Natural killer cell (primary cell): ENCODE measurements around the gene TCFL5. TPM values are rescaled to one million over a fixed set of nuclear protein-coding genes. Genes with fewer than 3 reads are reported as not detected.

Experiments
- ATAC-seq, 3 donors: fragments of 150-1000 bp in 2 of 3; fragments of 200-7000 bp in 1 of 3; cut with Tn5 transposase; 1 replicate in 1 of 3; 2 replicates in 2 of 3; pipeline ENCODE4 v1.10.0; 2021; ENCODE audit warnings: mild to moderate bottlenecking in 2 of 3, moderate library complexity in 2 of 3
- DNase-seq, 2 donors: peaks; one replicate each; pipeline versions ENCODE4 v3.0.0 to v3.0.0-alpha.2; 2013 to 2021; ENCODE audit warnings: mixed read lengths in 1 of 2
- H3K27ac ChIP-seq: one replicate; pipeline ENCODE4 v1.5.1; 2013; ENCODE audit warnings: mild to moderate bottlenecking, low read length
- H3K27me3 ChIP-seq: one replicate; pipeline ENCODE4 v1.6.1; 2013; ENCODE audit warnings: low read length; ENCODE audit not compliant: control insufficient read depth, insufficient read depth
- H3K36me3 ChIP-seq: one replicate; pipeline ENCODE4 v1.6.1; 2013; ENCODE audit warnings: low read length; ENCODE audit not compliant: control insufficient read depth, insufficient read depth
- H3K4me1 ChIP-seq: one replicate; pipeline ENCODE4 v1.6.1; 2013; ENCODE audit warnings: low read length; ENCODE audit not compliant: control insufficient read depth, insufficient read depth
- H3K4me3 ChIP-seq: one replicate; pipeline ENCODE4 v1.5.1; 2013; ENCODE audit warnings: low read length
- H3K9me3 ChIP-seq: one replicate; pipeline ENCODE4 v1.6.1; 2013; ENCODE audit warnings: low read length; ENCODE audit not compliant: control insufficient read depth, insufficient read depth
- H3K27ac Mint-ChIP-seq, 2 donors: one replicate each; pipeline ENCODE4 v1.8.0; 2022; ENCODE audit warnings: mild to moderate bottlenecking in 2 of 2, mixed read lengths in 2 of 2, moderate library complexity in 1 of 2
- H3K27me3 Mint-ChIP-seq, 2 donors: one replicate each; pipeline ENCODE4 v1.8.0; 2022; ENCODE audit warnings: low read depth in 2 of 2, mixed read lengths in 2 of 2
- H3K36me3 Mint-ChIP-seq: one replicate; pipeline ENCODE4 v1.8.0; 2022; ENCODE audit warnings: mixed read lengths
- H3K4me1 Mint-ChIP-seq, 2 donors: one replicate each; pipeline ENCODE4 v1.8.0; 2022; ENCODE audit warnings: mixed read lengths in 2 of 2
- H3K4me3 Mint-ChIP-seq: one replicate; pipeline ENCODE4 v1.8.0; 2022; ENCODE audit warnings: mild to moderate bottlenecking, moderate library complexity, mixed read lengths
- H3K9me3 Mint-ChIP-seq, 2 donors: one replicate each; pipeline ENCODE4 v1.8.0; 2022; ENCODE audit warnings: mixed read lengths in 2 of 2
- CTCF ChIP-seq: fragments of 200-600 bp; IDR thresholded peaks from one replicate; pipeline ENCODE4 v1.8.0; 2022; ENCODE audit warnings: antibody characterized with exemption
- WGBS: methylation state at CpG from one replicate; pipeline ENCODE4 v1.1.7; 2013; ENCODE audit warnings: missing lambda C conversion rate; ENCODE audit not compliant: insufficient coverage; 5-methylcytosine and 5-hydroxymethylcytosine counted together
- intact Hi-C: fragments of 100-400 bp; cut with micrococcal nuclease; formaldehyde crosslinking; loops from one replicate; pipeline ENCODE4 v1.14.2; 2022
- total RNA-seq, 4 donors: library from RNA; stranded (reverse); fragments of 120-200 nt in 1 of 4; gene quantifications; one replicate each; pipeline versions ENCODE4 v1.2.3 to v1.2.4, GENCODE V29; 2013 to 2022

TCFL5 gene
- total RNA-seq, 3 donors from 2014 or later (not counting 1 experiment from before 2014, with no cell fraction given) = 5.1 to 8.0 (median 6.4) TPM

- peak overlapping the region; percentile 21 to 42 for H3K27ac Mint-ChIP-seq
- H3K4me3 ChIP-seq = no peak overlapping the region
- no peak for ATAC-seq
- H3K27me3 Mint-ChIP-seq = no peaks in the 10 kb centered on the region
- H3K27ac ChIP-seq = no peak overlapping the region
- 86% methylated on average over 18 of the region's 18 CpGs for WGBS
- H3K4me1 Mint-ChIP-seq = peaks cover 35 to 52% of the 10 kb centered on the region in 2 donors
- no peaks in the 10 kb centered on the region for H3K9me3 ChIP-seq
- no peak for TF ChIP-seq CTCF
- no peaks in the 10 kb centered on the region for H3K27me3 ChIP-seq
- H3K36me3 ChIP-seq = peaks cover 84% of the 10 kb centered on the region
- no peak for DNase-seq
- peaks cover 12% of the 10 kb centered on the region for H3K36me3 Mint-ChIP-seq
- H3K4me1 ChIP-seq = no peaks in the 10 kb centered on the region
- no peaks in the 10 kb centered on the region for H3K9me3 Mint-ChIP-seq
- intact Hi-C loops = no loop called here
- no peak overlapping the region for H3K4me3 Mint-ChIP-seq
Observed at GRCh38 chr20:62908971-62909791, 47.6 kb upstream of the TCFL5 start.

DNA sequence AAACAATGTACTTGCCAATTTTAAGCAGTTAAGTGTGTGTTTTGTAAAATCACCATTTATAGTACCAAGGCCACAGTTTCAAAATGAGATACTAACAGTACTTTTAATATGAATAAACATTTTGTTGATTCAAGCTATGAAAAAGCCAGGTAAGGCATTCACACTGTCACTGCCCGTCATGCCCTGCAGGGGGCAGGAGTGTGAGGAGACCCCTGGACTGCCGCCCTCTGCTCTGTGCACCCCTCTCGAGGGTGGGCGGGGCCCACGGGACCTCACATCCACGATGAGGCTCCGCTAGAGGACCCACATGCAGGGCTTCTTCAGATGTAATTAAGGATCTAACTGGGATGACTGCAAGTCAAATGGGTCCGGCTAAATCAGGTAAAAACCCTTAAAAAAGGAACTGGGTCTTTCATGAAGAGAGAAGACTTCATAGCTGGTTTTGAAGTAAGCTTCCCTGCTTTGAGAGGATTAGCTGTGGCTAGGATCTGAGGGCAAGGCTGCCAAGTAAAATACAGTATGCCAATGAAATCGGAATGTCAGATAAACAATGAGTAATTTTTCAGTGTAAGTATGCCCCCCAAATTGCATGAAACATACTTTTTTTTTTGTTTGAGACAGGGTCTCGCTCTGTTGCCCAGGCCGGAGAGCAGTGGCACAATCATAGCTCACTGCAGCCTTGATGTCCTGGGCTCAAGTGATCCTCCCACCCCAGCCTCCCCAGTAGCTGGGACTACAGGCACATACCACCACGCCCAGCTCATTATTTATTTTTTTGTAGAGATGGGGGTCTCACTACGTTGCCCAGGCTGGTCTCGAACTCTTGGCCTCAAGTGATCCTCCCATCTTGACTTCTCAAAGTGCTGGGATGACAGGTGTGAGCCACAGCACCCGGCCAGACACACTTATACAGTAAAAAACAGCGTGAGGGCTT lies 46.0 kb upstream of the TCFL5 start:
- no peaks in the 10 kb centered on the region for H3K4me1 ChIP-seq
- peak; percentile 57 for TF ChIP-seq CTCF
- Mint-ChIP-seq H3K9me3 (no peaks in the 10 kb centered on the region), H3K27ac (peak overlapping the region in 1 of 2 donors; percentile 23), H3K27me3 (no peaks in the 10 kb centered on the region), H3K4me1 (peaks cover 20 to 41% of the 10 kb centered on the region in 2 donors), H3K4me3 (no peak overlapping the region), H3K36me3 (peaks cover 16% of the 10 kb centered on the region)
- intact Hi-C loops = no loop called here
- H3K27ac ChIP-seq = no peak overlapping the region
- no peaks in the 10 kb centered on the region for H3K9me3 ChIP-seq
- DNase-seq (peak in 1 of 2 donors; percentile 72), ATAC-seq (peak in 2 of 3 donors; percentile 63 to 72)
- H3K27me3 ChIP-seq = no peaks in the 10 kb centered on the region
- no peak overlapping the region for H3K4me3 ChIP-seq
- peaks cover 92% of the 10 kb centered on the region for H3K36me3 ChIP-seq
- 69% methylated on average over 16 of the region's 16 CpGs for WGBS

- no peaks in the 10 kb centered on the region for H3K27me3 ChIP-seq
- Mint-ChIP-seq H3K27ac (peak overlapping the region in 1 of 2 donors; percentile 34), H3K36me3 (peaks cover 16% of the 10 kb centered on the region)
Observed at GRCh38 chr20:62906647-62907375, 45.2 kb upstream of the TCFL5 start.

More at GRCh38 chr20:62906647-62907375, 45.2 kb upstream of the TCFL5 start:
- peaks cover 20 to 37% of the 10 kb centered on the region in 2 donors for H3K4me1 Mint-ChIP-seq
- Histone ChIP-seq H3K4me1 (no peaks in the 10 kb centered on the region), H3K4me3 (no peak overlapping the region), H3K9me3 (no peaks in the 10 kb centered on the region), H3K36me3 (peaks cover 93% of the 10 kb centered on the region), H3K27ac (no peak overlapping the region)
- H3K27me3 Mint-ChIP-seq = no peaks in the 10 kb centered on the region
- H3K9me3 Mint-ChIP-seq = no peaks in the 10 kb centered on the region
- TF ChIP-seq CTCF = no peak
- intact Hi-C loops = no loop called here
- 92% methylated on average over 30 of the region's 31 CpGs for WGBS
- H3K4me3 Mint-ChIP-seq = no peak overlapping the region
- no peak for ATAC-seq
- no peak for DNase-seq
